Measurements from ENCODE around the gene CD40. TPM values are rescaled to one million over a fixed set of nuclear protein-coding genes. Genes with fewer than 3 reads are reported as not detected.

CD40 gene
- total and polyA plus RNA-seq, 2 of the 8 experiments (the other 6 are each of a cell fraction or from before 2014, with no cell fraction given): 14.5 to 18.8 TPM

DNA sequence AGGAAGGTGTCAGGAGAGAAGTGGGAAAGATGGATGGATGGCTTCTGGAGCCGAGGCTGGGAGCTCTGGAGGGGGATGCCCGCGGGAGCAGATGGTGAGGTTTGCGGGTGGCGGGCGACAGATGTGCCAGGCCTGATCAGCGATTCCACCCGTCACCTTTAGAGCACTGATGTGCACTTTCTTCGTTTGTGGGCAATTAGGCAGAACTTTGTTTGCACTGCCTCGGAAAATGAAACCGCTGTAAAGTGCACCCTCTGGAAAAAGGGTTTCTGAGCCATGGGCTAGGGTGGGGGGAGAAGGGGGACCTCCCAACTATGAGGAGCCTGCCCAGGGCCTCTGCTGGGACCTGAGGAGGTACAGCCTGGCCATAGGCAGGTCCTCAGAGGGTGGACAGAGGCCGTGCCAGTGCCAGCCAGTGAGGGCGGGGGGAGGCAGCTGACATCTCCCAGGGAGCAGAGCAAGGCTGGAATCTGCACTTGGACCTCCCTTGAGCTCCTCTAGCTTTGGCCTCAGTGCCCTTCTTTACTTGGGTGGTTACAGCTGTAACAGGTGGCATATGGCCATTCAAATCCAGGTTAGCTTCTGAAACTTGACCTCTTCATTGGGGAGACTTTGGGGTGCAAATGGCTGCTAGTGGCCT, 58.7 kb downstream of the CD40 start (continued):
- TF ChIP-seq ZNF274 (IDR thresholded peaks at IDR 0.05; ENCODE audit: borderline replicate concordance, extremely low read depth, low read length): no peak
- no peak for TF ChIP-seq TAF7 (optimal IDR thresholded peaks at IDR 0.05; ENCODE audit: borderline replicate concordance, low read depth, low read length)
- TF ChIP-seq CBX5 (IDR thresholded peaks at IDR 0.05; ENCODE audit: low read depth, low read length): no peak
- no peak for TF ChIP-seq TBP (IDR thresholded peaks at IDR 0.05; ENCODE audit: low read depth, low read length)
- no peak for TF ChIP-seq POLR2A (IDR thresholded peaks at IDR 0.05; ENCODE audit: control extremely low read depth in 1 of 2, low read depth in 2 of 2, low read length in 2 of 2)

All from H1 (cell line).